ENCODE measurements around the gene NPR2.

Gene NPR2

DNA sequence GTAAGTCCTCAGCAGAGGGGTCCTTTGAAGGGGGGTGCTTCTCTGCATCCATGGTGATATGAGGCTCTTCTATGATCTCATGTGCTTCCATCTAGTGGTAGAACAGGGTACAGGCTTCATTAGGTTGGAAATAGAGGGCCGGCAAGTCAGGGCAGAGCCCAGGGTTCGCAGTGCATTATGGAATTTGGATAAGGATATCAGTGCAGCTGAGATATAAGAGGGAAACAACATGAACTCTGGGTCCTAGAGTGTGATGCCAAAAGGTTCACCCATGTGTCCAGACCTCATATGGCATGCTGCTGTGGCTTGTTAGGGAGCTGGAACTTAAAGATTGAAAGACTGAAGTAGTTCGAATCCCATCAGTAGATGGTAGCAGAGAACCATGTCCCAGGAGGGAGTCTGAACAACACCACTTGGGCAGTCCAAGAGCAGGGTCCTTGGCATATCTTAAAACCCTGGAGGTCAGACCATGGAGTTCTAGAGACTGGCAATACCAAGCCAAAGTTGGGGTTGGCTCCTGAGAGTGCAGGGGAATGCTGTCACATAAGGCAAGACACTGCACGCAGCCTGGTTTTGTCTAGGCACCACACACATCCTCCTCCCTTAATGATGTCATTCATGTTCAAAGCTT lies 34.8 kb downstream of the NPR2 start:
- DNase-seq (ENCODE audit: low spot score): peak; percentile 71
- in situ Hi-C loops (cut with MboI; ENCODE audit: low pct_unique_long_range_greater_than_20kb, low sequenced_read_pairs, unreplicated experiment): loop anchor here (10.0 kb wide), 1 partner anchor 59 kb away; no protein-coding TSS in a partner anchor
- TF ChIP-seq, protein P1, sequence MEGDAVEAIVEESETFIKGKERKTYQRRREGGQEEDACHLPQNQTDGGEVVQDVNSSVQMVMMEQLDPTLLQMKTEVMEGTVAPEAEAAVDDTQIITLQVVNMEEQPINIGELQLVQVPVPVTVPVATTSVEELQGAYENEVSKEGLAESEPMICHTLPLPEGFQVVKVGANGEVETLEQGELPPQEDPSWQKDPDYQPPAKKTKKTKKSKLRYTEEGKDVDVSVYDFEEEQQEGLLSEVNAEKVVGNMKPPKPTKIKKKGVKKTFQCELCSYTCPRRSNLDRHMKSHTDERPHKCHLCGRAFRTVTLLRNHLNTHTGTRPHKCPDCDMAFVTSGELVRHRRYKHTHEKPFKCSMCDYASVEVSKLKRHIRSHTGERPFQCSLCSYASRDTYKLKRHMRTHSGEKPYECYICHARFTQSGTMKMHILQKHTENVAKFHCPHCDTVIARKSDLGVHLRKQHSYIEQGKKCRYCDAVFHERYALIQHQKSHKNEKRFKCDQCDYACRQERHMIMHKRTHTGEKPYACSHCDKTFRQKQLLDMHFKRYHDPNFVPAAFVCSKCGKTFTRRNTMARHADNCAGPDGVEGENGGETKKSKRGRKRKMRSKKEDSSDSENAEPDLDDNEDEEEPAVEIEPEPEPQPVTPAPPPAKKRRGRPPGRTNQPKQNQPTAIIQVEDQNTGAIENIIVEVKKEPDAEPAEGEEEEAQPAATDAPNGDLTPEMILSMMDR (IDR thresholded peaks at IDR 0.05; ENCODE audit: extremely low read depth, insufficient read depth, missing control alignments): peak; percentile 74

DNA sequence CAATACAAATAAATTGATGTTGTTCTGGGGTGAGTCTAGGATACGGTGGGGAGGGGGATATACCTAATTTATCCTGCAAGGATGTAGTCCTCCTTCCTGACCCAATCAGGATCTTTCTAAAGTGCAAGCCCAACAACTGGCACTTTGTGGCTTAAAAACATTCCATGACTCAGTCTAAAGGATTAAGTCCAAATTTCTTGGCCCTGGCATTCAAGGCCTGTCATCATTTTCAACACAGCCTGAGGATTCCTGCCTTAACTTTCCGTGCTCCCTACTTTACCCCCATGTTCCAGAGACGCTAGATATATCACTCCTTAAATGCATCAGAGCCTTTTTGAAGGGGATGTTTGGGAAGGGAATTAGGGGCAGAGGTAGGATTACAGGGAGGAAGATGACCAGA lies 36.1 kb downstream of the NPR2 start:
- in situ Hi-C loops (cut with MboI; ENCODE audit: low pct_unique_long_range_greater_than_20kb, low sequenced_read_pairs, unreplicated experiment): loop anchor here (10.0 kb wide), 1 partner anchor 57 kb away; no protein-coding TSS in a partner anchor
- TF ChIP-seq, protein P1 (IDR thresholded peaks at IDR 0.05; ENCODE audit: extremely low read depth, insufficient read depth, missing control alignments): no peak
- no peak for DNase-seq (ENCODE audit: low spot score)

DNA sequence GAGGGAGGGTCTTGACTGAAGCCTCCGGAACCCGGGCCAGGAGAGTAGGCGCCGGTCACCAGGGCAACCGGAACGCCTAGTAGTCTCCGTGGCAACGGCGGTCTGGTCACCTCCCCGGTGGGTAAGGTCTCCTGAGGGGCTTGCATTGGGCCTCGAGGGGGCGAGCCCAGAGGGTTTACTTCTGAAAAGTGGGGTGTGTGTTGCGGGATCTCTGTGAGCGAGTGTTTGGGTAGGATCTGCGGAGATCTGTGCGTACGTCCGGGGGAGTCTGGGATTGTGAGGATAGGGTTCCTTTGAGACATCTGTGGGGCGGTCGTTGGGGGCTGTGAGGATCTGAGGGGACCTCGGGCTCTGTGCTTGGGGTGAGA lies 37.3 kb downstream of the NPR2 start, which contains the start of gene FAM221B:
Gene FAM221B, minus strand, starts transcription at position 17 of the 368 bp plus-strand sequence. CDS start 2,571 bp downstream, outside the sequence.
- TF ChIP-seq, protein P1 (IDR thresholded peaks at IDR 0.05; ENCODE audit: extremely low read depth, insufficient read depth, missing control alignments): no peak
- peak; percentile 29 for DNase-seq (ENCODE audit: low spot score)
- in situ Hi-C loops (cut with MboI; ENCODE audit: low pct_unique_long_range_greater_than_20kb, low sequenced_read_pairs, unreplicated experiment): loop anchor here (10.0 kb wide), 1 partner anchor 56 kb away; no protein-coding TSS in a partner anchor

DNA sequence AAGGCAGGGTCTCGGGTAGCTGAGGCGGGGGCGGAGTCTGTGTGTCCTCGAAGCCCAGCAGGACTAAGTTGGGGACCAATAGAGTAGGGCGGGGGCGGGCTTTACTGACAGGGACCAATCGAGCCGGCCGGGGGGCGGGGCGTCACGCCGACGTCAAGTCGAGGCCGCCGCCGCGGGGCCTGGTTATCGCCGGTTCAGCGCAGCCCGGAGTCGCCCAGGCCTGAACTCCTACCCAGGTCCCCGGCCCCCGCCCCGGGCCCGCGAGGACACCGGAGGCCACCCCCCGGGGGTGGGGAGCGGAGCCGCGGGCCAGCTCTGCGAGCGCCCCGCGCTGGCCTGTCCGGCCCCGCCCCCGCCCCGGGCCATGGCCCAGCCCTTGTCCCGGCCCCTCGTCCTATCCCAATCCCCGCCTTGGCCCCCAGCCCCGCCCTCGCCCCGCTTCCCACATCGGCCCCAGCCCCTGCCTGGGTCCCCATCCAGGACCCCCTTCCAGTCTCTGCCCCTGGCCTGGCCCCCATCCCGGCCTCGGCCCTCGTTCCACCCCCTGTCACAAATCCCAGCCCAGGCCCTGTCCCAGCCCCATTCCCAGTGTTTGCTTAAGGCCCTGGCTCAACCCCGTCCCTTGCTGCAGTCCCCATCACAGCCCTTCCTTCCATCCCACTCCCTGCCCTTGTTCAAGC lies 37.8 kb downstream of the NPR2 start, which contains the start of gene TMEM8B:
Gene TMEM8B, plus strand, starts transcription at position 145 of the 680 bp plus-strand sequence. Its CDS starts 220 bp downstream, at position 365.
- in situ Hi-C loops (cut with MboI; ENCODE audit: low pct_unique_long_range_greater_than_20kb, low sequenced_read_pairs, unreplicated experiment): loop anchor here (10.0 kb wide), 1 partner anchor 56 kb away; no protein-coding TSS in a partner anchor
- TF ChIP-seq, protein P1 (IDR thresholded peaks at IDR 0.05; ENCODE audit: extremely low read depth, insufficient read depth, missing control alignments): no peak

DNA sequence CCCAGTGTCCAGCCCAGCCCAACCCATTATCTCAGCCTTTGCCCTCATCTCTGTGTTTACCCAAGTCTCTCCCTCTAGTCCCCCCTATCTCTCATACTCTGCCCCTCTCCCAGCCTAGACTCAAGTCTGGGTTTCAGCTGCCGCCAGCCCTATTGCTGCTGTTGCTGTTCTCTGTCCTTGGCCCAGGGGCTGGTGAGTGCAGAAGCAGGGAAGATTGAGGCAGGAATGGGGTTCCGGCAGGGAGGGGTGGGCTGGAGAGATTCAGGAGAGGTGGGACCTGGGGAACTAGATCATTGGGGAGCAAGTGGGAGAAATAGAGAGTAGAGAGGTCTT lies 38.3 kb downstream of the NPR2 start:
- TF ChIP-seq, protein P1 (IDR thresholded peaks at IDR 0.05; ENCODE audit: extremely low read depth, insufficient read depth, missing control alignments): no peak
- in situ Hi-C loops (cut with MboI; ENCODE audit: low pct_unique_long_range_greater_than_20kb, low sequenced_read_pairs, unreplicated experiment): loop anchor here (10.0 kb wide), 1 partner anchor 55 kb away; no protein-coding TSS in a partner anchor
- DNase-seq (ENCODE audit: low spot score): no peak

More for the DNA sequence above, 37.8 kb downstream of the NPR2 start, which contains the start of gene TMEM8B:
- peak; percentile 96 for DNase-seq (ENCODE audit: low spot score)

DNA sequence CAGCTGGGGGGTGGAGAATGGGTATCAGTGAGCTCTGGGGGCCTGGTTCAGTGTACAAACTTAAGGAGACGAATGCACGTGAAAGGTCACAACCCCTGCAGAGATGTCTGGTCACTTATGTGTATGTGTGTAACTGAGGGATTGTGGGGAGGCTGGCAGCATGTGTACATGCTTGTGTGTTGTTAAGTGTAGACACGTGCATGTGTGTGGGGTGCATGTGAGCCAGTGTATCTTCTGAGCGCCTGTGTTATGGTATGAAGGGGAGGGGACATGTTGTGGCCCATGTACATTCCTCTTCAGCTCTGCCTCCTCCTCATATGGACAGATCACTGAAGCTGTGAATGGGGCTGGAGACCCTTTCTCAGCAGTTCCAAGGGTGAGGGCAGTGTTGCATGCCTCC lies 39.6 kb downstream of the NPR2 start:
- TF ChIP-seq, protein P1 (IDR thresholded peaks at IDR 0.05; ENCODE audit: extremely low read depth, insufficient read depth, missing control alignments): no peak
- in situ Hi-C loops (cut with MboI; ENCODE audit: low pct_unique_long_range_greater_than_20kb, low sequenced_read_pairs, unreplicated experiment): no loop called here

More for the DNA sequence above, 39.6 kb downstream of the NPR2 start:
- no peak for DNase-seq (ENCODE audit: low spot score)
